SK-N-SH treated with all-trans-retinoic acid at 6 μM for 48 hours (cell line): ENCODE data around the gene S100PBP.
"Not testable (repeated sequence)": the region's sequence is repeated elsewhere in the genome, so short reads cannot be mapped to it uniquely, and the experiment has no call there.

Experiments used
- ATAC-seq: fragments of 200-7000 bp; cut with Tn5 transposase; 3 replicates; pipeline ENCODE4 v1.9.1; 2020; ENCODE audit warnings: mild to moderate bottlenecking, moderate library complexity
- ARNTL ChIP-seq: fragments of 450-650 bp; formaldehyde crosslinking; IDR thresholded peaks from 2 replicates; pipeline ENCODE4 v1.5.0; 2020; ENCODE audit warnings: low read depth, mild to moderate bottlenecking, moderate library complexity, borderline replicate concordance
- BACH2 ChIP-seq: fragments of 250-450 bp; sonication (Bioruptor Pico); IDR thresholded peaks from 2 replicates; pipeline ENCODE4 v1.9.0; 2021; ENCODE audit warnings: mild to moderate bottlenecking, borderline replicate concordance
- CSDC2 ChIP-seq: fragments of 250-450 bp; sonication (Bioruptor Pico); IDR thresholded peaks from 2 replicates; pipeline ENCODE4 v1.5.0; 2020; ENCODE audit warnings: mild to moderate bottlenecking, moderate library complexity
- ESRRG ChIP-seq: fragments of 250-450 bp; sonication (Bioruptor Pico); IDR thresholded peaks from 2 replicates; pipeline ENCODE4 v1.6.1; 2021; ENCODE audit warnings: mild to moderate bottlenecking
- GLIS3 ChIP-seq: fragments of 250-450 bp; sonication (Bioruptor Pico); IDR thresholded peaks from 2 replicates; pipeline ENCODE4 v1.5.0; 2020; ENCODE audit warnings: mild to moderate bottlenecking, moderate library complexity
- ISL1 ChIP-seq: fragments of 250-450 bp; sonication (Bioruptor Pico); IDR thresholded peaks from 2 replicates; pipeline ENCODE4 v2.1.2; 2022; ENCODE audit warnings: mild to moderate bottlenecking, moderate library complexity
- OSR1 ChIP-seq: fragments of 250-450 bp; sonication (Bioruptor Pico); IDR thresholded peaks from 2 replicates; pipeline ENCODE4 v1.8.0; 2022; ENCODE audit warnings: moderate library complexity, mild to moderate bottlenecking, inconsistent platforms
- RARB ChIP-seq: fragments of 250-450 bp; sonication (Bioruptor Pico); IDR thresholded peaks from 2 replicates; pipeline ENCODE4 v1.8.0; 2021; ENCODE audit warnings: mild to moderate bottlenecking, moderate library complexity
- SNAI2 ChIP-seq: fragments of 250-450 bp; sonication (Bioruptor Pico); IDR thresholded peaks from 2 replicates; pipeline ENCODE4 v1.5.0; 2020; ENCODE audit warnings: mild to moderate bottlenecking, moderate library complexity
- TCF4 ChIP-seq: fragments of 250-450 bp; sonication (Bioruptor Pico); IDR thresholded peaks from 2 replicates; pipeline ENCODE4 v1.8.0; 2021; ENCODE audit warnings: mild to moderate bottlenecking, moderate library complexity, borderline replicate concordance
- TOX ChIP-seq: fragments of 250-450 bp; sonication (Bioruptor Pico); IDR thresholded peaks from 2 replicates; pipeline ENCODE4 v1.8.0; 2021; ENCODE audit warnings: mild to moderate bottlenecking, moderate library complexity, borderline replicate concordance
- ZC3H10 ChIP-seq: fragments of 250-450 bp; sonication (Bioruptor Pico); IDR thresholded peaks from 2 replicates; pipeline ENCODE4 v1.5.1; 2021; ENCODE audit warnings: mild to moderate bottlenecking, moderate library complexity
- ZFP3 ChIP-seq: fragments of 250-450 bp; sonication (Bioruptor Pico); IDR thresholded peaks from 2 replicates; pipeline ENCODE4 v1.5.0; 2020; ENCODE audit warnings: mild to moderate bottlenecking, moderate library complexity
- ZFP30 ChIP-seq: fragments of 450-650 bp; formaldehyde crosslinking; IDR thresholded peaks from 2 replicates; pipeline ENCODE4 v1.5.0; 2022; ENCODE audit warnings: mild to moderate bottlenecking, moderate library complexity
- ZNF565 ChIP-seq: fragments of 450-650 bp; formaldehyde crosslinking; conservative IDR thresholded peaks from 2 replicates; pipeline ENCODE4 v1.5.0; 2020; ENCODE audit warnings: low read depth, mild to moderate bottlenecking, moderate library complexity
- ZNF70 ChIP-seq: fragments of 450-650 bp; formaldehyde crosslinking; IDR thresholded peaks from 2 replicates; pipeline ENCODE4 v1.5.0; 2020; ENCODE audit warnings: mild to moderate bottlenecking, moderate library complexity
- ZNF8 ChIP-seq: fragments of 450-650 bp; formaldehyde crosslinking; IDR thresholded peaks from 2 replicates; pipeline ENCODE4 v1.5.0; 2020; ENCODE audit warnings: mild to moderate bottlenecking, moderate library complexity
- TF ChIP-seq, protein P1 (sequence below): fragments of 250-450 bp; sonication (Bioruptor Pico); IDR thresholded peaks from 2 replicates; pipeline ENCODE4 v1.5.1; 2021; ENCODE audit warnings: mild to moderate bottlenecking, moderate library complexity
- TF ChIP-seq, protein P2 (sequence below): fragments of 250-450 bp; sonication (Bioruptor Pico); IDR thresholded peaks from 2 replicates; pipeline ENCODE4 v1.8.0; 2020; ENCODE audit warnings: mild to moderate bottlenecking, moderate library complexity, borderline replicate concordance
- TF ChIP-seq, protein P3 (sequence below): fragments of 250-450 bp; sonication (Bioruptor Pico); IDR thresholded peaks from 2 replicates; pipeline ENCODE4 v1.5.0; 2020; ENCODE audit warnings: mild to moderate bottlenecking, moderate library complexity
- TF ChIP-seq, protein P4 (sequence below): fragments of 250-450 bp; sonication (Bioruptor Pico); IDR thresholded peaks from 2 replicates; pipeline ENCODE4 v1.8.0; 2021; ENCODE audit warnings: low read depth, mild to moderate bottlenecking, moderate library complexity, borderline replicate concordance

S100PBP gene

DNA sequence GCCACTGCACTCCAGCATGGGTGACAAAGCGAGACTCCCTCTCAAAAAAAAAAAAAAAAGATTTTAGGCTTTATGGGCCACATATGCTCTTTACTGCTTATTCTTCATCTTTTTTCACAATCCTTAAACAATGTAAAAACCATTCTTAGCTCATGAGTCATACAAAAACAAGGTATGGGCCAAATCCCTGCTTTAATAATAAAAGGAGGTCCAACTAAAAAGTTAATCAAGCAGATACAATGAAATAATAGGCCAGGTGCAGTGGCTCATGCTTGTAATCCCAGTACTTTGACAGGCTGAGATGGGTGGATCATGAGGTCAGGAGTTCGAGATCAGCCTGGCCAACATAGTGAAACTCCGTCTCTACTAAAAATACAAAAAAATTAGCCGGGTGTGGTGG is 21.7 kb upstream of the S100PBP start:
- 0 out of 2 replicates have a peak, but pooled peaks have one; percentile 26 for TF ChIP-seq ISL1 (CRISPR knock-in tag)
- TF ChIP-seq, all 23 proteins: peak for 1; not testable (repeated sequence) for 22
- ATAC-seq = not testable (repeated sequence)

DNA sequence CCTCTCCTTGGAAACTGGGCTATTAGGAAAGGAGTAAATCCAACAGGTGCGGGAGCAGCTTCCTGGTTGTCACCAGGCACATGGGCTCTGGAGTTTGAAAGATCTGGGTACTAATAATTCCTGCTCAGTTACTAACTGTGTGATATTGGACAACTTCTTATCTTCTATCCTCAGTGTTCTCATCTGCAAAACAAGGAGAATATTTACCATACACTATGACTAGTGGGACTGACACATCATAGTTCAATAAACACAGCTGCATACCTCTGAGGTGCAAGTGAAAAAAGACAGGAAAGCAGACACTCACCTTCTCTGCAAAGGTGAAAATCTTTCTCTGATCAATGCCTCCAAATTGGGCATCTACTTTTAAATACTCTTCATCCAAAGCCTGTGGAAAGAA is 20.0 kb upstream of the S100PBP start:
- no peak for TF ChIP-seq GLIS3
- TF ChIP-seq BACH2 (CRISPR knock-in tag) = no peak
- TF ChIP-seq RARB = no peak
- TF ChIP-seq ZNF8 (CRISPR knock-in tag) = no peak
- TF ChIP-seq TOX (CRISPR knock-in tag) = no peak
- TF ChIP-seq, protein P1, sequence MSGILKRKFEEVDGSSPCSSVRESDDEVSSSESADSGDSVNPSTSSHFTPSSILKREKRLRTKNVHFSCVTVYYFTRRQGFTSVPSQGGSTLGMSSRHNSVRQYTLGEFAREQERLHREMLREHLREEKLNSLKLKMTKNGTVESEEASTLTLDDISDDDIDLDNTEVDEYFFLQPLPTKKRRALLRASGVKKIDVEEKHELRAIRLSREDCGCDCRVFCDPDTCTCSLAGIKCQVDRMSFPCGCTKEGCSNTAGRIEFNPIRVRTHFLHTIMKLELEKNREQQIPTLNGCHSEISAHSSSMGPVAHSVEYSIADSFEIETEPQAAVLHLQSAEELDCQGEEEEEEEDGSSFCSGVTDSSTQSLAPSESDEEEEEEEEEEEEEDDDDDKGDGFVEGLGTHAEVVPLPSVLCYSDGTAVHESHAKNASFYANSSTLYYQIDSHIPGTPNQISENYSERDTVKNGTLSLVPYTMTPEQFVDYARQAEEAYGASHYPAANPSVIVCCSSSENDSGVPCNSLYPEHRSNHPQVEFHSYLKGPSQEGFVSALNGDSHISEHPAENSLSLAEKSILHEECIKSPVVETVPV (CRISPR knock-in tag) = no peak
- no peak for ATAC-seq

DNA sequence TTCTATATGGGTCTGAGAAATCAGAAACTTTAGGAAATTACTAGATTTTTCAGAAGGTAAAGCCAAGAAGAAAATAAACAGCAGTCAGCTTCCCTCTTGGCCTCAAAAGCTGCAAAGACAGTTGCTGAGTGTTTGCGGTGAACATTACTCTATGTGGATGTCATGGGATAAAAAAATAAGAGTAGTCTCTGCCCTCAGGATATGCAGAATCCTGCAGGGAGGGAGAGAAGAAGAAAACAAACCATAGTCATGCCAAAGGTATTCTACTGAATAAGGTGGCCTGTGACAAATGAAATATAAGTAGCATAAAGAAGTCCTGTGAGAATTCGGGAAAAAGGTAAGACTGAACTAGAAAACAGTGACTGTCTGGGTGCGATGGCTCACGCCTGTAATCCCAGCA is 19.3 kb upstream of the S100PBP start:
- ATAC-seq = no peak
- TF ChIP-seq ZNF565 (CRISPR knock-in tag) (no peak), ISL1 (CRISPR knock-in tag) (no peak), CSDC2 (CRISPR knock-in tag) (no peak), OSR1 (CRISPR knock-in tag) (no peak), ZNF8 (CRISPR knock-in tag) (no peak), ZFP30 (CRISPR knock-in tag) (no peak), SNAI2 (no peak), ESRRG (CRISPR knock-in tag) (no peak), TCF4 (CRISPR knock-in tag) (no peak), ARNTL (CRISPR knock-in tag) (no peak), TOX (CRISPR knock-in tag) (no peak), ZNF70 (CRISPR knock-in tag) (no peak), GLIS3 (no peak), ZC3H10 (CRISPR knock-in tag) (no peak)
- TF ChIP-seq, protein P2, sequence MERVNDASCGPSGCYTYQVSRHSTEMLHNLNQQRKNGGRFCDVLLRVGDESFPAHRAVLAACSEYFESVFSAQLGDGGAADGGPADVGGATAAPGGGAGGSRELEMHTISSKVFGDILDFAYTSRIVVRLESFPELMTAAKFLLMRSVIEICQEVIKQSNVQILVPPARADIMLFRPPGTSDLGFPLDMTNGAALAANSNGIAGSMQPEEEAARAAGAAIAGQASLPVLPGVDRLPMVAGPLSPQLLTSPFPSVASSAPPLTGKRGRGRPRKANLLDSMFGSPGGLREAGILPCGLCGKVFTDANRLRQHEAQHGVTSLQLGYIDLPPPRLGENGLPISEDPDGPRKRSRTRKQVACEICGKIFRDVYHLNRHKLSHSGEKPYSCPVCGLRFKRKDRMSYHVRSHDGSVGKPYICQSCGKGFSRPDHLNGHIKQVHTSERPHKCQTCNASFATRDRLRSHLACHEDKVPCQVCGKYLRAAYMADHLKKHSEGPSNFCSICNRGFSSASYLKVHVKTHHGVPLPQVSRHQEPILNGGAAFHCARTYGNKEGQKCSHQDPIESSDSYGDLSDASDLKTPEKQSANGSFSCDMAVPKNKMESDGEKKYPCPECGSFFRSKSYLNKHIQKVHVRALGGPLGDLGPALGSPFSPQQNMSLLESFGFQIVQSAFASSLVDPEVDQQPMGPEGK = no peak
- TF ChIP-seq, protein P3, sequence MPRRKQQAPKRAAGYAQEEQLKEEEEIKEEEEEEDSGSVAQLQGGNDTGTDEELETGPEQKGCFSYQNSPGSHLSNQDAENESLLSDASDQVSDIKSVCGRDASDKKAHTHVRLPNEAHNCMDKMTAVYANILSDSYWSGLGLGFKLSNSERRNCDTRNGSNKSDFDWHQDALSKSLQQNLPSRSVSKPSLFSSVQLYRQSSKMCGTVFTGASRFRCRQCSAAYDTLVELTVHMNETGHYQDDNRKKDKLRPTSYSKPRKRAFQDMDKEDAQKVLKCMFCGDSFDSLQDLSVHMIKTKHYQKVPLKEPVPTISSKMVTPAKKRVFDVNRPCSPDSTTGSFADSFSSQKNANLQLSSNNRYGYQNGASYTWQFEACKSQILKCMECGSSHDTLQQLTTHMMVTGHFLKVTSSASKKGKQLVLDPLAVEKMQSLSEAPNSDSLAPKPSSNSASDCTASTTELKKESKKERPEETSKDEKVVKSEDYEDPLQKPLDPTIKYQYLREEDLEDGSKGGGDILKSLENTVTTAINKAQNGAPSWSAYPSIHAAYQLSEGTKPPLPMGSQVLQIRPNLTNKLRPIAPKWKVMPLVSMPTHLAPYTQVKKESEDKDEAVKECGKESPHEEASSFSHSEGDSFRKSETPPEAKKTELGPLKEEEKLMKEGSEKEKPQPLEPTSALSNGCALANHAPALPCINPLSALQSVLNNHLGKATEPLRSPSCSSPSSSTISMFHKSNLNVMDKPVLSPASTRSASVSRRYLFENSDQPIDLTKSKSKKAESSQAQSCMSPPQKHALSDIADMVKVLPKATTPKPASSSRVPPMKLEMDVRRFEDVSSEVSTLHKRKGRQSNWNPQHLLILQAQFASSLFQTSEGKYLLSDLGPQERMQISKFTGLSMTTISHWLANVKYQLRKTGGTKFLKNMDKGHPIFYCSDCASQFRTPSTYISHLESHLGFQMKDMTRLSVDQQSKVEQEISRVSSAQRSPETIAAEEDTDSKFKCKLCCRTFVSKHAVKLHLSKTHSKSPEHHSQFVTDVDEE (CRISPR knock-in tag) = no peak
- TF ChIP-seq, all 23 proteins: peak for 0

DNA sequence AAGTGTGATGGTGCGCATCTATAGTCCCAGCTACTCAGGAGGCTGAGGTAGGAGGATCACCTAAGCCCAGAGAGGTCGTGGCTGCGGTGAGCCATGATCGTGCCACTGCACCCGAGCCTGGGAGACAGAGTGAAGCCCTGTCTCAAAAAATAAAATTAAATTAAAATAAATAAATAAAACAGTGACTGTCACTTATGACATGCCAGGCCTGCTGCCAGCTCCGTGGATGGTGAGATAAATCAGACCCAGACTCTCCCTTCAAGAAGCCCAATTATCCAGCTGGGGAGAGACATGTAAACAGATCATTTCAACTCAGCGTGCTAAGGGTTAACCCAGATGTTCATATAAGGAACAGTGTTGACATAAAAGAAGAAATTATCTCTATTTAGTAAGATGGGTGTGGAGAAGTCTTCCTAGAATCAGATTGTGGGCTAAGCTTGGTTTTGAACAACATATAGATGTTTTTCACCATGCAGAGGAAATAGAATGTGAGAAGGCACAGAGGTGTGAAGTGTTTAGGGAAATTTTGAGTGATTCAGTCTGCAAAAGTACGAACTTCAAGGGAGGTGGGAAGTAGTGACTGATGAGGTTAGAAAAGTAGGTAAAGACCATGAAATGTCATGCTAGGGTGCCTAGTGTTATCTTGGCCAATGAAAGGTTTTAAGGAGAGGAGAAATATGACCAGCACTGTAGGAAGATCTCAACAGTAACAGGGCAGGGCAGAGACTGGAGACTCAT is 18.6 kb upstream of the S100PBP start:
- TF ChIP-seq TCF4 (CRISPR knock-in tag) = no peak
- TF ChIP-seq, protein P4, sequence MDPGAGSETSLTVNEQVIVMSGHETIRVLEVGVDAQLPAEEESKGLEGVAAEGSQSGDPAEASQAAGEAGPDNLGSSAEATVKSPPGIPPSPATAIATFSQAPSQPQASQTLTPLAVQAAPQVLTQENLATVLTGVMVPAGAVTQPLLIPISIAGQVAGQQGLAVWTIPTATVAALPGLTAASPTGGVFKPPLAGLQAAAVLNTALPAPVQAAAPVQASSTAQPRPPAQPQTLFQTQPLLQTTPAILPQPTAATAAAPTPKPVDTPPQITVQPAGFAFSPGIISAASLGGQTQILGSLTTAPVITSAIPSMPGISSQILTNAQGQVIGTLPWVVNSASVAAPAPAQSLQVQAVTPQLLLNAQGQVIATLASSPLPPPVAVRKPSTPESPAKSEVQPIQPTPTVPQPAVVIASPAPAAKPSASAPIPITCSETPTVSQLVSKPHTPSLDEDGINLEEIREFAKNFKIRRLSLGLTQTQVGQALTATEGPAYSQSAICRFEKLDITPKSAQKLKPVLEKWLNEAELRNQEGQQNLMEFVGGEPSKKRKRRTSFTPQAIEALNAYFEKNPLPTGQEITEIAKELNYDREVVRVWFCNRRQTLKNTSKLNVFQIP (CRISPR knock-in tag) = no peak
- TF ChIP-seq, protein P2 = no peak
- no peak for TF ChIP-seq ZFP3 (CRISPR knock-in tag)
- no peak for TF ChIP-seq ZNF8 (CRISPR knock-in tag)
- TF ChIP-seq SNAI2 = no peak
- no peak for TF ChIP-seq ISL1 (CRISPR knock-in tag)
- TF ChIP-seq OSR1 (CRISPR knock-in tag) = no peak
- TF ChIP-seq ZFP30 (CRISPR knock-in tag) = no peak
- TF ChIP-seq ESRRG (CRISPR knock-in tag) = no peak
- TF ChIP-seq CSDC2 (CRISPR knock-in tag) = no peak
- no peak for TF ChIP-seq TOX (CRISPR knock-in tag)
- no peak for TF ChIP-seq GLIS3
- TF ChIP-seq BACH2 (CRISPR knock-in tag) = no peak
- TF ChIP-seq, protein P3 (CRISPR knock-in tag) = no peak
- TF ChIP-seq ZNF565 (CRISPR knock-in tag) = no peak
- no peak for TF ChIP-seq RARB
- TF ChIP-seq, all 23 proteins: peak for 0

More for the DNA sequence above, 18.6 kb upstream of the S100PBP start:
- no peak for ATAC-seq
